HepG2 (cell line): Measurements from ENCODE around the gene TNKS1BP1. TPM values are rescaled to one million over a fixed set of nuclear protein-coding genes. Genes with fewer than 3 reads are reported as not detected.
A peak's percentile ranks its signal among the peaks of the same experiment; 100 is the strongest.

Source experiments
- ATRX ChIP-seq: sonication (generic); formaldehyde crosslinking; IDR thresholded peaks from 2 replicates; pipeline ENCODE4 v1.4.0; 2020; ENCODE audit warnings: missing genetic modification reagents, borderline replicate concordance
- CBX2 ChIP-seq, 2 experiments: fragments of 200-600 bp in 1 of 2; sonication (generic); formaldehyde crosslinking in 1 of 2; IDR thresholded peaks; 2 replicates each; pipeline versions ENCODE4 v1.7.0 to v1.8.1; 2018 to 2022; ENCODE audit warnings: low read depth in 2 of 2, low read length in 1 of 2, mild to moderate bottlenecking in 1 of 2, missing genetic modification reagents in 1 of 2
- E2F5 ChIP-seq: sonication (generic); formaldehyde crosslinking; conservative IDR thresholded peaks from 2 replicates; pipeline ENCODE4 v1.4.0; 2020; ENCODE audit warnings: missing genetic modification reagents
- EP300 ChIP-seq, 3 experiments: sonication (generic) in 1 of 3; formaldehyde crosslinking in 1 of 3; IDR thresholded peaks; 2 replicates each; pipeline versions ENCODE4 v1.5.1 to v1.6.1; 2011 to 2020; ENCODE audit warnings: low read depth in 2 of 3, low read length in 2 of 3, borderline replicate concordance in 1 of 3, improper control_type of control experiment in 1 of 3, mild to moderate bottlenecking in 1 of 3, missing genetic modification reagents in 1 of 3, moderate library complexity in 1 of 3
- FOSL2 ChIP-seq: sonication (generic); formaldehyde crosslinking; IDR thresholded peaks from 2 replicates; pipeline ENCODE4 v1.4.0; 2020; ENCODE audit warnings: missing genetic modification reagents
- IKZF1 ChIP-seq: fragments of 450-650 bp; IDR thresholded peaks from 2 replicates; pipeline ENCODE4 v1.7.1; 2016
- LCORL ChIP-seq, 2 experiments: fragments of 450-650 bp in 1 of 2; sonication (generic) in 1 of 2; formaldehyde crosslinking in 1 of 2; IDR thresholded peaks; 2 replicates each; pipeline versions ENCODE4 v1.5.0 to v1.6.1; 2017 to 2020; ENCODE audit warnings: antibody characterized with exemption in 1 of 2, missing genetic modification reagents in 1 of 2
- MED8 ChIP-seq: sonication (generic); formaldehyde crosslinking; IDR thresholded peaks from 2 replicates; pipeline ENCODE4 v1.8.1; 2023; ENCODE audit warnings: mild to moderate bottlenecking, missing genetic modification reagents; ENCODE audit not compliant: insufficient replicate concordance
- MLLT10 ChIP-seq: sonication (generic); formaldehyde crosslinking; IDR thresholded peaks from 2 replicates; pipeline ENCODE4 v1.4.0; 2020; ENCODE audit warnings: missing genetic modification reagents
- MTA1 ChIP-seq: sonication (generic); formaldehyde crosslinking; IDR thresholded peaks from 2 replicates; pipeline ENCODE4 v1.4.0; 2020; ENCODE audit warnings: missing genetic modification reagents, mild to moderate bottlenecking, borderline replicate concordance
- NFE2L2 ChIP-seq: fragments of 150-350 bp; IDR thresholded peaks from 2 replicates; pipeline ENCODE4 v1.6.1; 2014; ENCODE audit warnings: low read length
- PLRG1 ChIP-seq: fragments of 450-650 bp; conservative IDR thresholded peaks from 2 replicates; pipeline ENCODE4 v1.6.1; 2016
- RXRA ChIP-seq: sonication (generic); formaldehyde crosslinking; IDR thresholded peaks from 2 replicates; pipeline ENCODE4 v1.5.1; 2020; ENCODE audit warnings: missing genetic modification reagents
- STAT6 ChIP-seq: sonication (generic); formaldehyde crosslinking; IDR thresholded peaks from 2 replicates; pipeline ENCODE4 v1.4.0; 2020; ENCODE audit warnings: missing genetic modification reagents, mild to moderate bottlenecking, borderline replicate concordance
- SYNCRIP ChIP-seq: fragments of 200-400 bp; formaldehyde crosslinking; IDR thresholded peaks from 2 replicates; pipeline ENCODE4 v1.6.1; 2018; ENCODE audit warnings: mild to moderate bottlenecking, low read depth, low read length; ENCODE audit not compliant: insufficient read depth
- TEAD3 ChIP-seq: optimal IDR thresholded peaks from 2 replicates; pipeline ENCODE3; 2016; ENCODE audit warnings: borderline replicate concordance
- ZNF263 ChIP-seq: sonication (generic); formaldehyde crosslinking; IDR thresholded peaks from 2 replicates; pipeline ENCODE4 v1.4.0; 2020; ENCODE audit warnings: missing genetic modification reagents
- ZNF335 ChIP-seq: sonication (generic); formaldehyde crosslinking; IDR thresholded peaks from 2 replicates; pipeline ENCODE4 v1.4.0; 2020; ENCODE audit warnings: missing genetic modification reagents
- ZNF343 ChIP-seq: sonication (generic); formaldehyde crosslinking; IDR thresholded peaks from 2 replicates; pipeline ENCODE4 v1.4.0; 2020; ENCODE audit warnings: mild to moderate bottlenecking, missing genetic modification reagents
- ZNF547 ChIP-seq: sonication (generic); formaldehyde crosslinking; IDR thresholded peaks from 2 replicates; pipeline ENCODE4 v1.5.1; 2020; ENCODE audit warnings: mild to moderate bottlenecking, missing genetic modification reagents
- ZNF556 ChIP-seq: sonication (generic); formaldehyde crosslinking; IDR thresholded peaks from 2 replicates; pipeline ENCODE4 v1.4.0; 2020; ENCODE audit warnings: mild to moderate bottlenecking, missing genetic modification reagents, borderline replicate concordance
- ZNF614 ChIP-seq: IDR thresholded peaks from 2 replicates; pipeline ENCODE4 v1.6.1; 2018; ENCODE audit warnings: missing biosample characterization, missing genetic modification reagents, inconsistent platforms, borderline replicate concordance
- ZNF709 ChIP-seq: sonication (generic); formaldehyde crosslinking; IDR thresholded peaks from 2 replicates; pipeline ENCODE4 v1.5.0; 2020; ENCODE audit warnings: mild to moderate bottlenecking, missing genetic modification reagents
- ZNF747 ChIP-seq: sonication (generic); formaldehyde crosslinking; IDR thresholded peaks from 2 replicates; pipeline ENCODE4 v1.8.1; 2023; ENCODE audit warnings: missing genetic modification reagents, mild to moderate bottlenecking, borderline replicate concordance
- polyA plus RNA-seq, 8 experiments: library from polyadenylated mRNA; depleted of rRNA in 3 of 8; stranded (reverse) in 7 of 8; unstranded in 1 of 8; fragments of >200 nt; fragmentation: Illumina TruSeq in 4 of 8; extraction: Trizol in 4 of 8; gene quantifications; 2 replicates each; pipeline versions ENCODE4 v1.2.1 to v1.2.3, GENCODE V29; 2011 to 2016; ENCODE audit warnings: low read depth in 4 of 8, missing spikeins in 1 of 8, mixed read lengths in 1 of 8; ENCODE audit not compliant: insufficient read depth in 1 of 8
- total RNA-seq, 5 experiments: library from RNA; depleted of rRNA; stranded (reverse); fragments of >200 nt; fragmentation: Illumina TruSeq; extraction: Trizol; gene quantifications; 2 replicates each; pipeline ENCODE4 v1.2.3, GENCODE V29; 2016; ENCODE audit warnings: low read depth in 1 of 5
- TF ChIP-seq, protein P1 (sequence below): sonication (generic); formaldehyde crosslinking; IDR thresholded peaks from 2 replicates; pipeline ENCODE4 v1.4.0; 2020; ENCODE audit warnings: mild to moderate bottlenecking, missing genetic modification reagents, borderline replicate concordance
- TF ChIP-seq, protein P2 (sequence below): IDR thresholded peaks from 2 replicates; pipeline ENCODE4 v1.6.1; 2016; ENCODE audit warnings: low read depth, borderline replicate concordance

The TNKS1BP1 gene
- total and polyA plus RNA-seq, 2 of the 13 experiments (the other 11 are each of a cell fraction or from before 2014, with no cell fraction given), result 13.7 to 15.0 TPM

GRCh38 chr11:57310630-57311086, 14.1 kb downstream of the TNKS1BP1 start (continued):
- TF ChIP-seq MED8 (CRISPR knock-in tag) (no peak), RXRA (no peak), ZNF747 (CRISPR knock-in tag) (no peak), ZNF709 (CRISPR knock-in tag) (0 out of 2 replicates have a peak, but pooled peaks have one; percentile 26), PLRG1 (no peak), TEAD3 (peak; percentile 85), ATRX (no peak), MTA1 (CRISPR knock-in tag) (no peak), ZNF263 (CRISPR knock-in tag) (no peak), EP300 (IDR thresholded peaks at IDR 0.05; ENCODE audit: low read depth in 2 of 2, low read length in 2 of 2) (0 out of 4 replicates have a peak, but pooled peaks of 1 of the 2 experiments have one; percentile 47), EP300 (CRISPR knock-in tag; IDR thresholded peaks at IDR 0.05; ENCODE audit: borderline replicate concordance) (no peak), STAT6 (CRISPR knock-in tag) (no peak), NFE2L2 (no peak), ZNF547 (CRISPR knock-in tag) (no peak), ZNF335 (CRISPR knock-in tag) (no peak), SYNCRIP (no peak), ZNF614 (CRISPR knock-in tag) (no peak), CBX2 (IDR thresholded peaks at IDR 0.05; ENCODE audit: low read depth, low read length) (no peak), CBX2 (CRISPR knock-in tag; IDR thresholded peaks at IDR 0.05; ENCODE audit: low read depth) (no peak), ZNF556 (CRISPR knock-in tag) (peak; percentile 92), IKZF1 (no peak), FOSL2 (CRISPR knock-in tag) (no peak), LCORL (IDR thresholded peaks at IDR 0.05) (no peak), LCORL (CRISPR knock-in tag; IDR thresholded peaks at IDR 0.05) (0 out of 2 replicates have a peak, but pooled peaks have one; percentile 29), ZNF343 (no peak), E2F5 (CRISPR knock-in tag) (no peak), MLLT10 (no peak)
- TF ChIP-seq, protein P1, sequence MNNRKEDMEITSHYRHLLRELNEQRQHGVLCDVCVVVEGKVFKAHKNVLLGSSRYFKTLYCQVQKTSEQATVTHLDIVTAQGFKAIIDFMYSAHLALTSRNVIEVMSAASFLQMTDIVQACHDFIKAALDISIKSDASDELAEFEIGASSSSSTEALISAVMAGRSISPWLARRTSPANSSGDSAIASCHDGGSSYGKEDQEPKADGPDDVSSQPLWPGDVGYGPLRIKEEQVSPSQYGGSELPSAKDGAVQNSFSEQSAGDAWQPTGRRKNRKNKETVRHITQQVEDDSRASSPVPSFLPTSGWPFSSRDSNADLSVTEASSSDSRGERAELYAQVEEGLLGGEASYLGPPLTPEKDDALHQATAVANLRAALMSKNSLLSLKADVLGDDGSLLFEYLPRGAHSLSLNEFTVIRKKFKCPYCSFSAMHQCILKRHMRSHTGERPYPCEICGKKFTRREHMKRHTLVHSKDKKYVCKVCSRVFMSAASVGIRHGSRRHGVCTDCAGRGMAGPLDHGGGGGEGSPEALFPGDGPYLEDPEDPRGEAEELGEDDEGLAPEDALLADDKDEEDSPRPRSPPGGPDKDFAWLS (CRISPR knock-in tag), result no peak
- TF ChIP-seq, protein P2, sequence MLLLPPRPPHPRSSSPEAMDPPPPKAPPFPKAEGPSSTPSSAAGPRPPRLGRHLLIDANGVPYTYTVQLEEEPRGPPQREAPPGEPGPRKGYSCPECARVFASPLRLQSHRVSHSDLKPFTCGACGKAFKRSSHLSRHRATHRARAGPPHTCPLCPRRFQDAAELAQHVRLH, result no peak
